Choroid plexus epithelial cell (primary cell): ENCODE data around the gene ACTR1B.

Experiments used
- DNase-seq: peaks from one replicate; pipeline ENCODE4 v3.0.0-alpha.2; 2010; ENCODE audit warnings: low read depth
- H3K4me3 ChIP-seq: 2 replicates; pipeline ENCODE4 v1.5.1; 2011; ENCODE audit warnings: low read depth, mild to moderate bottlenecking, control low read depth, low read length, moderate library complexity
- CTCF ChIP-seq: conservative IDR thresholded peaks from 2 replicates; pipeline ENCODE4 v1.5.1; 2011; ENCODE audit warnings: low read depth, mild to moderate bottlenecking, control low read depth, inconsistent platforms, low read length, moderate library complexity

ACTR1B gene

DNA sequence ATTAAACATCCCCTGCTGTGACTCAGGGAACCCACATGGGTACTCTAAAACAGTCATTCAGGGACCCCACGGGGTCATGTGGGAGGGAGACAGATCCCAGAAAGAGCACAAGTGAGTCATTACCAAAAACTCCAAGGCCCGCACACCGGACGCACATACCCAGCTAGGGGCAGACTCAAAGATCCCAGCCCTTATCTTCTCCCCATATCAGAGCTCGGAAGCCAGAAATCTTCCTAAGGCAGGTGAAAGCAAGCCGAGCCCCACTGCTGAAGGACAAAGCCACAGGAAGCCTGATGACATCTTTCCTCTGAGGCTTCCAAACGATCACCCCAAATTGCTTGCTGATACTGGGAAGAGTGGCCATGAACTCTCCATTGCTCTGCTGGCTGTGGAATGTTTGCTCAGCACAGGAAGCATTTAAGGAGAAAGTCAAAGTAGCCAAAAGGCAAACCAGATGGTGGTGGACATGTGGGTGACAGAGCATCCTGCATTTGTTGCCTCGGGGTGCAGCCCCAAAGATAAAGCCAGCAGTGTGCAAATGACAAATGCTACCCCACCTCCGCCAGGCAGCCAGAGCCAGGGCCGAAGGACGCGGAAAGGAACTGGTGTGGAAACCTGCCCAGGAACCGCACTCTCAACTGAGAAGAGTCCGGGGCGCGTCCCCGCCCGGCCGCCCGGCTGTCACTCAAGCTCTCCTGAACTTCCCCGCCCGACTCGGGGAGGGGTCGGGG lies 784 bp downstream of the ACTR1B start:
- peak overlapping the region; percentile 75 for H3K4me3 ChIP-seq
- TF ChIP-seq CTCF = no peak
- DNase-seq = peak; percentile 79

- no peak for DNase-seq
- H3K4me3 ChIP-seq = peak overlapping the region; percentile 75
- TF ChIP-seq CTCF = peak; percentile 14
These were observed 1.4 kb downstream of the ACTR1B start for GRCh38 chr2:97662386-97662894.

- H3K4me3 ChIP-seq = peak overlapping the region; percentile 11
- DNase-seq = no peak
- no peak for TF ChIP-seq CTCF
These were observed 1.9 kb downstream of the ACTR1B start for GRCh38 chr2:97661927-97662326.

DNA sequence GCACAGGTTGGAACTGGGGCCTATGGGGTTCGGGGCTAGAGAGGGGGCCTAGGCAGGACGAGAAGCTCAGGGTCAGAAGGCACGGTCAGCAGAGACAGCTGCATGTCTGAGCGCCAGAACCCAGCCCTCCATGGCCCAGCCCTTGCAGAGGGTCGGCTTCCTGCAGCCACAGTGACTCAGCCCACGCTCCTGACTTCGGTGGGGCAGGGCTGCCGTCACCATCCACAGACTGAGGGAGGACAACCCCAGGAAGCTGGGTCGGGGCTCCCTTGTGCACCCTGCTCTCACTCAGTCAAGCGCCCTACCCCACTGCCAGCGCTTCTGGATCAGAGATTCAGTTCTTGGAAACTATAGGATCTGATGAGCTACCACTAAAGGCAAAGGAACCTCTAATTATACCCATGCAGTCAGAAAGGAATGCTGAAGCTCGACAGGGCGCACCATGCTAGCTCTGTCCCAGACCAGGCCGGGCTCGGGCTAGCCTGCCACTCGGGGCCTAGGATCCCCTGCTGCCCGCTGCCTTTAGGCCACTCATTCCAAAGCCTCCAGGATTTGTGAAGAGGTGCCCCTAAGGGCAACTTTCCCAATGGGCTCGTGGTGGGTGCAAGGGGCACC lies 3.0 kb downstream of the ACTR1B start:
- peak overlapping the region; percentile 11 for H3K4me3 ChIP-seq
- no peak for TF ChIP-seq CTCF
- peak; percentile 47 for DNase-seq

GRCh38 chr2:97660044-97660774 lies 3.6 kb downstream of the ACTR1B start:
- H3K4me3 ChIP-seq = peak overlapping the region; percentile 11
- DNase-seq = no peak
- no peak for TF ChIP-seq CTCF

- H3K4me3 ChIP-seq = no peak overlapping the region
These were observed 4.4 kb downstream of the ACTR1B start for GRCh38 chr2:97659256-97660043.

More at GRCh38 chr2:97659256-97660043, 4.4 kb downstream of the ACTR1B start:
- DNase-seq = no peak
- TF ChIP-seq CTCF = no peak
